NCI-H2227 treated with DMSO at 0.1 percent for 48 hours (cell line): Measurements from ENCODE around the gene SERPINE1.
A peak's percentile ranks its signal among the peaks of the same experiment; 100 is the strongest.
"Not testable (repeated sequence)": the region's sequence is repeated elsewhere in the genome, so short reads cannot be mapped to it uniquely, and the experiment has no call there.

ENCODE experiments used
- DNase-seq: peaks from one replicate; lab custom pipeline; 2025; lab: John Stamatoyannopoulos, UW

Gene SERPINE1

DNA sequence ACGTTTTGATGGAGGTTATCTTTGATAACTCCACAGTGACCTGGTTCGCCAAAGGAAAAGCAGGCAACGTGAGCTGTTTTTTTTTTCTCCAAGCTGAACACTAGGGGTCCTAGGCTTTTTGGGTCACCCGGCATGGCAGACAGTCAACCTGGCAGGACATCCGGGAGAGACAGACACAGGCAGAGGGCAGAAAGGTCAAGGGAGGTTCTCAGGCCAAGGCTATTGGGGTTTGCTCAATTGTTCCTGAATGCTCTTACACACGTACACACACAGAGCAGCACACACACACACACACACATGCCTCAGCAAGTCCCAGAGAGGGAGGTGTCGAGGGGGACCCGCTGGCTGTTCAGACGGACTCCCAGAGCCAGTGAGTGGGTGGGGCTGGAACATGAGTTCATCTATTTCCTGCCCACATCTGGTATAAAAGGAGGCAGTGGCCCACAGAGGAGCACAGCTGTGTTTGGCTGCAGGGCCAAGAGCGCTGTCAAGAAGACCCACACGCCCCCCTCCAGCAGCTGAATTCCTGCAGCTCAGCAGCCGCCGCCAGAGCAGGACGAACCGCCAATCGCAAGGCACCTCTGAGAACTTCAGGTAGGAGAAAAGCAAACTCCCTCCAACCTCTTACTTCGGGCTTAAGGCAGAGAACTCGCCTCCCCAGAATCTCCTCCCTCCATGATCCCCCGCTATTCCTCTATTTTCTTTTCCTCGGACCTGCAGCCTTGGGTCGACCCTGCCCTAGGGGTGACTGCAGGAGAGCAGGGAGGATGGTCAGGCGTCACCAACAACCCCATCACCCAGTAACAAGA, at the start of gene SERPINE1:
Gene SERPINE1, plus strand, starts transcription at position 454 of the 809 bp plus-strand sequence. CDS start 1,290 bp downstream, outside the sequence.
- peak; percentile 81 for DNase-seq

DNA sequence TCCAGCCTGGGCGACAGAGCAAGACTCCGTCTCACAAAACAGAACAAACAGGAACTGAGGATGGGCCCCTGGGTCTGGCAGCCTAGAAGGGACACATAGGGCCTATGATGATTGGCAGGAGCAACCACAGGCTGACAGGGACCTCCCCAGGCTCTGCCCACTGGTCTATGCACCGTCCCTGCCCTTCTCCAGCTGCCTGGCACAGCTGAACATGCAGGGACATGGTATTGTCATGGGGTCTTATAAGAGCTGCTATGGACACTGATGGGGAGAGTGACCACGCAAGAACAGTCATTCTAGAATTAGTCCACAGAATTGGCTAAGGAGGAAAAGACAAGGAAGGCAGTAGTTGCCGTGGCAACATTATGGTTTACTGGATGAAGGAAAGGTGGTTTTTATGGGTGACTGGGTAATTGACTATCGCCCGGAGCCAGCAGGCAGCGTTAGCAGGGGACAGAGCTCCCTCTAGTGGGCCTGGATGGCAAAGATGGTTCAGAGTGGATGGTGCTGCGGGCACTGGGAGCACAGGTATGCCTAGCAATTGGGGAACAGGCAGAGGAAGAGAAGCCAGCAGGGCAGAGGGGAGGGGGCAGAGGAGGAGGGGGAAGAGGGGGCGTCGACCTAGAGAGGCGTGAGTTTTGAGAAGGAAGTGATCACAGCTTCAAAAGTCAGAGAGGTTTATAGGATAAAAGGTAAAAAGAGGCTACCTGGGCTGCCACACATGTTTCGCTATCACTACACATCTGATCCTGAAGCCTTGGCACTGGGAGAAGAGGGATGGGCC, 49.4 kb upstream of the SERPINE1 start:
- peak; percentile 89 for DNase-seq

DNA sequence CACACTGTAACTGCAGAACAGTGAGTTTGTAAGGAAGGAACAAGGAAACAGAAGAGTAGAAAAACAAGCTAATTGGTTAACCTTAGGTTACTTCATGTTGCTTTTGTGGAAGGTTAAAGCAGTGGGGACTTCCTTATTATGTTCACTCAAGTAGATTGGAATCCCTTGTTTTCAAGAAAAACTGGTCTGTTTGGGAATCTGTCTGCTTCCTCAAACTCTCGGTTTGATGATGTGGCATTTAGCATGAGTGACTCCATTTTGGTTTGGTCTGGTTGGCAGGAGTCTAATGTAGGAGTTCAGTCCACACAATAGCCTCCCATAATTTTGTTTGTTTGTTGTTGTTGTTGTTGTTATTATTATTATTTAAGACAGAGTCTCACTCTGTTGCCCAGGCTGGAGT, 45.5 kb upstream of the SERPINE1 start:
- no peak for DNase-seq

DNA sequence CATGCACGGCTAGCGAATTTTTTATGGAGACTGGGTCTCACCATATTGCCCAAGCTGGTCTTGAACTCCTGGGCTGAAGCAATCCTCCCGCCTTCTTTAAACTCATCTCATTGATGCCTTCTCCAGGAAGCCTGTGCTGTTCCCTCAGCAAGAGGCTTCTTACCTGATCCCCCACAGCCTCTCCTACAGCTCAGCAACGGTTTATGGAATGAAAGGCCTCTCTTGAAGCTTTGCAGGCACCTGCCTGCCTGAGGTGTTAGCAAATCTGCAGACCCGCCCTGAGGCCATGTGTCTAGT, 42.1 kb upstream of the SERPINE1 start:
- DNase-seq: no peak

DNA sequence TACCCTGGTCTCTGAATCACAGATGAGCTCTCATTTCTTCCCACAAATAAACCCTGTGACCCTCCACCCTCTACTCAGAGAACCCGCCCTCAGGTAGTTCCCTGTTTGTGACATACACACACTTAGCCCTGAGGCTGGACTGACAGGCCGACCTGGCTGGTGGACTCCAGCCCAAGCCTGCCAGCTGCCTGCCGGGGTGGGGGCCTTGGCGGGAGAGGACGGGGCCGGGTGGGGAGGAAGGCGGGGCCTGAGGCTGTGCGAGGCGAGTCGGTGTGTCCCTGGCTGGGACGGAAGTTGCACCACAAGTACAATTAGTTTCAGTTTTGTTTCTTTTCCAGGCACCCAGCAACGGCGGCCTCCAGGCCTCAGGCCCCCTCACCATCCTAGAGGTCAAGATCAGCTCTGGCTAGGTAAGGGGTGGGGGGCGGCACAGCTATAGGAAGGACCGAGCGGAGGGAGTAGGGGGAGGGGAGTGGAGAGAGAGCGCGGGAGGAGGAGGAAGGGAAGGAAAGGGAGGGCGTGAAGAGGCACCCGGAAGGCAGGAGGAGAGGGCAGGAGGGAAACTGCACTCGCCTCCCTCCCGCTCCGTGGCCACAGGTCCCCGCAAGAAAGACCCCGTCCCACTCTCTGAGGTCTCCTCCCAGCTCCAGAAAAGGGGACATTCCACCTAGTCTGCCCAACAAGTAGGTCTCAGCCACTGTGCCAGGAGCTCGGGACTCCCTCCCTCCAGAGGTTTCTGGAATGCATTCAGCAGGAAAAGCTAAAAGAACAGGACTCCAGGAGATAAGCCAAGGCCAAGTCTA, 41.5 kb upstream of the SERPINE1 start, which contains the start of gene TRIM56:
Gene TRIM56, plus strand, starts transcription at position 320 of the 803 bp plus-strand sequence. CDS start 1,832 bp downstream, outside the sequence.
- peak; percentile 75 for DNase-seq

DNA sequence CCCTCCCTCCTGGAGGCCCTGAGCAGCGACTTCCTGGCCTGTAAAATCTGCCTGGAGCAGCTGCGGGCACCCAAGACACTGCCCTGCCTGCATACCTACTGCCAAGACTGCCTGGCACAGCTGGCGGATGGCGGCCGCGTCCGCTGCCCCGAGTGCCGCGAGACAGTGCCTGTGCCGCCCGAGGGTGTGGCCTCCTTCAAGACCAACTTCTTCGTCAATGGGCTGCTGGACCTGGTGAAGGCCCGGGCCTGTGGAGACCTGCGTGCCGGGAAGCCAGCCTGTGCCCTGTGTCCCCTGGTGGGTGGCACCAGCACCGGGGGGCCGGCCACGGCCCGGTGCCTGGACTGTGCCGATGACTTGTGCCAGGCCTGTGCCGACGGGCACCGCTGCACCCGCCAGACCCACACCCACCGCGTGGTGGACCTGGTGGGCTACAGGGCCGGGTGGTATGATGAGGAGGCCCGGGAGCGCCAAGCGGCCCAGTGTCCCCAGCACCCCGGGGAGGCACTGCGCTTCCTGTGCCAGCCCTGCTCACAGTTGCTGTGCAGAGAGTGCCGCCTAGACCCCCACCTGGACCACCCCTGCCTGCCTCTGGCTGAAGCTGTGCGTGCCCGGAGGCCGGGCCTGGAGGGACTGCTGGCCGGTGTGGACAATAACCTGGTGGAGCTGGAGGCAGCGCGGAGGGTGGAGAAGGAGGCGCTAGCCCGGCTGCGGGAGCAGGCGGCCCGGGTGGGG, 39.4 kb upstream of the SERPINE1 start:
- no peak for DNase-seq

DNA sequence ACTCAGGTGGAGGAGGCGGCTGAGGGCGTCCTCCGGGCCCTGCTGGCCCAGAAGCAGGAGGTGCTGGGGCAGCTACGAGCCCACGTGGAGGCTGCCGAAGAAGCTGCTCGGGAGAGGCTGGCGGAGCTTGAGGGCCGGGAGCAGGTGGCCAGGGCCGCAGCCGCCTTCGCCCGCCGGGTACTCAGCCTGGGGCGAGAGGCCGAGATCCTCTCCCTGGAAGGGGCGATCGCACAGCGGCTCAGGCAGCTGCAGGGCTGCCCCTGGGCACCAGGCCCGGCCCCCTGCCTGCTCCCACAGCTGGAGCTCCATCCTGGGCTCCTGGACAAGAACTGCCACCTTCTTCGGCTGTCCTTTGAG, 38.9 kb upstream of the SERPINE1 start:
- DNase-seq: no peak

DNA sequence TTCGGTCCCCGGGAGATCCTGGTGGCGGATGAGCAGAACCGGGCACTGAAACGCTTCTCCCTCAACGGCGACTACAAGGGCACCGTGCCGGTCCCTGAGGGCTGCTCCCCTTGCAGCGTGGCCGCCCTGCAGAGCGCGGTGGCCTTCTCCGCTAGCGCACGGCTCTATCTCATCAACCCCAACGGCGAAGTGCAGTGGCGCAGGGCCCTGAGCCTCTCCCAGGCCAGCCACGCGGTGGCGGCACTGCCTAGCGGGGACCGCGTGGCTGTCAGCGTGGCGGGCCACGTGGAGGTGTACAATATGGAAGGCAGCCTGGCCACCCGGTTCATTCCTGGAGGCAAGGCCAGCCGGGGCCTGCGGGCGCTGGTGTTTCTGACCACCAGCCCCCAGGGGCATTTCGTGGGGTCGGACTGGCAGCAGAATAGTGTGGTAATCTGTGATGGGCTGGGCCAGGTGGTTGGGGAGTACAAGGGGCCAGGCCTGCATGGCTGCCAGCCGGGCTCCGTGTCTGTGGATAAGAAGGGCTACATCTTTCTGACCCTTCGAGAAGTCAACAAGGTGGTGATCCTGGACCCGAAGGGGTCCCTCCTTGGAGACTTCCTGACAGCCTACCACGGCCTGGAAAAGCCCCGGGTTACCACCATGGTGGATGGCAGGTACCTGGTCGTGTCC, 37.9 kb upstream of the SERPINE1 start:
- DNase-seq: no peak

DNA sequence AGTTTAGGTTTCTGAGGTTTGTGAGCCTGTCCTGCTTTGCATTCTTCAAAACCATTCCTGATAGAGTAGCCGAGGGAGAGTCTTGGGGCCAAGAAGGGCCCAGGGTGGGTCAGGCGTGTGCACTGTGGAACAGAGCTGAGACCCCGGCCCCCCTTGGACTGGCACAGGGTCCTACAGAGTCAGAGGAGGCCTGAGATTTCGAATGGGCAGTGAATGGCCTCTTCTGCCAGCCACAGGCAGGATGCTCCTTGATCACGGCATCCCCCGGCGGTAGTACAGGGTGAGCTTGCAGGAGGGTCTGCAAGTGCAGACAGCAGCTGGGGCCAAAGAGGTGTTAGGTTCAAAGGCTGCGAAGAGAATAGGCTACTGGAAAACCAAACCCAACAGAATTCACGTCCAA, 37.0 kb upstream of the SERPINE1 start:
- DNase-seq: no peak

DNA sequence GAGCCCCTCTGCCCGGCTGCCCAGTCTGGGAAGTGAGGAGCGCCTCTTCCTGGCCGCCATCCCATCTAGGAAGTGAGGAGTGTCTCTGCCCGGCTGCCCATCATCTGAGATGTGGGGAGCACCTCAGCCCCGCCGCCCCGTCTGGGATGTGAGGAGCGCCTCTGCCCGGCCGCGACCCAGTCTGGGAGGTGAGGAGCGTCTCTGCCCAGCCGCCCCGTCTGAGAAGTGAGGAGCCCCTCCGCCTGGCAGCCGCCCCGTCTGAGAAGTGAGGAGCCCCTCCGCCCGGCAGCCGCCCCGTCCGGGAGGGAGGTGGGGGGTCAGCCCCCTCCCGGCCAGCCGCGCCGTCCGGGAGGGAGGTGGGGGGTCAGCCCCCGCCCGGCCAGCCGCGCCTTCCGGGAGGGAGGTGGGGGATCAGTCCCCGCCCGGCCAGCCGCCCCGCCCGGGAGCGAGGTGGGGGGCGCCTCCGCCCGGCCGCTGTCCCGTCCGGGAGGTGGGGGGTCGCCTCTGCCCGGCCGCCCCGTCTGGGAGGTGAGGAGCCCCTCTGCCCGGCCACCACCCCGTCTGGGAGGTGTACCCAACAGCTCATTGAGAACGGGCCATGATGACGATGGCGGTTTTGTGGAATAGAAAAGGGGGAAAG, 34.5 kb upstream of the SERPINE1 start:
- DNase-seq: not testable (repeated sequence)

DNA sequence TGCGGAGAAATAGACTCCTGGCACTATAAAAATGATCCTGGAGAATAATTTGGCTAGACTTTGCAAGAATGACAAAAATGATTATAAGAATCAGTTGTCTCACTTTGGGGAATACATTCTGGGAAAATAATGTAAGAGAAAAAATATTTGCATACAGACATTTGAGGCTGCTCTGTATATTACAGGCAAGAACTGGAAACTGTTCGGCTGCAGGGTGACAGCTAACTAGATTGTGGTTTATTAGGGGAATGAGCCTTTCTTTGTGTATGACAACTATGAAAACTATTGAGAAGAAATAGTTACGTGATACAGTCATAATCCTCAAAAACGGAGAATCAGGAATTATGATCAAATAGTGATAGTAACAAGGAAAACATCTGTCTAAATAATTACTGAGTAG, 33.0 kb upstream of the SERPINE1 start:
- no peak for DNase-seq

DNA sequence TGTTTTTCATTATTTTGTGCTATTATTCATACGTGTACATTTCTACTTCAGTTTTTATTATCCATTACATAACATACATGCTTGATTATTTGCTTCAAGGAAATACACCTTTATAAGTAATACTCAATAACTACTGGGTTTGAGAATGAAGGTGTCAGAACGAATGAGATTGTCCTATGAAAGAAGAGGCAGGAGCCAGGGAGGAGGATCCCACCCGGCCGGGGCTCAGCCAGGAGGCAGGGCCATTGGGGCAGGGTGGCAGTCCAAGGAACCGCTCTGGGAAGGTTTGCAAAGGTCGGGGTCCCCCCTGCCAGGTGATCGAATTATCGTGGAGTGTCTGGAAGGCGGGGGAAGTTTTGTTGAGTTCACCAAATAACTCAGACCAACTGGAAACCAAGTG, 32.5 kb upstream of the SERPINE1 start:
- DNase-seq: no peak

DNA sequence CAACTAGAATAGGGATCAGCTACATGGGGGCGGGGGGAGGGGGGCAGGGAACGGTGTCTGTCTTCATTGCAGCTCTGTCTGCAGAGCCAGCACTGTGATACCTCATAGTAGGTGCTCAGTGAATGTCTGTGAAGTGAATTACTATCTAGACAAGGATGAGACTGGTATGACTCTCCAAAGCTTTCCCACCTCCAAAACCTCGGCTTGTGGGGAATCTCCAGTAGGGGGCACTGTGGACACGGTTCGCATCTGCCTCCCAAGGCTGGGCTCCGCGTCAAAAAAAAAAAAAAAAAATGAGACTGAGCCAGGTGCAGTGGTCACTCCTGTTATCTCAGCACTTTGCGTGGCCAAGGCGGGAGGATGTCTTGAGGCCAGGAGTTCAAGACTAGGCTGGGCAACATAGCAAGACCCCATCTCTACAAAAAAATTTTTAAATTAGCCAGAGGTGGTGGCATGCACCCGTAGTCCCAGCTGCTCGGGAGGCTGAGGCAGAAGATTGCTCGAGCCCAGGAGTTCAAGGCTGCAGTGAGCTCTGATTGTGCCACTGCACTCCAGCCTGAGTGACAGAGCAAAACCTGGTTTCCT, 32.0 kb upstream of the SERPINE1 start:
- no peak for DNase-seq

DNA sequence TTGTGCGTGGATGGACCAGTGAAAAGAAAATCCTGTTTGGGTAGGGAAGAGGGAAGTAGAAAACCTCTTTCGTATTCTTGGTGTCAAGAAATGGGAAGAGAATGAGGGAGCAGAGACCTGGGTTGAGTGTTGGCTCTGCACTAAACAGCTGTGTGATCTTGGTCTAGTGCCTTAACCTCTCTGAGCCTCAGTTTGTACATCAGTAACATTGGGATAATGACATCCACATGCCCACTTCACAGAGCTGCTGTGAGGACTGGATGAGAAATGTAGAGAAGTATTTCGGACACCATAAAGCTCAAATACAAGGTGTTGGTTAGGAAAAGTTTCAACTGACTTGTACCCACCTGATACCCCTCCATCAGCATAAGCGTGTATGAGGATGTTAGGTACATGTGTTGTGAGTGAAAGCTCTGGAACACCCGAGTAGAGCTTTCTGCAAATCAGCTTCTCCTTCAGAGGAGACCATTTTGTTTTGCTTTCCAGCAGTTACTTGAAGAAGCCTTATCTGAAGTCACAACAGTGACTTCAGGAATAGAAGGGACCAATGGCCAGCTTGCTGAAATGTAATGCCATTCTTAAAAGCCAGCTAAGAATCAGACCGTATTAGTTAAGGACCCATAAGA, 30.5 kb upstream of the SERPINE1 start:
- no peak for DNase-seq

DNA sequence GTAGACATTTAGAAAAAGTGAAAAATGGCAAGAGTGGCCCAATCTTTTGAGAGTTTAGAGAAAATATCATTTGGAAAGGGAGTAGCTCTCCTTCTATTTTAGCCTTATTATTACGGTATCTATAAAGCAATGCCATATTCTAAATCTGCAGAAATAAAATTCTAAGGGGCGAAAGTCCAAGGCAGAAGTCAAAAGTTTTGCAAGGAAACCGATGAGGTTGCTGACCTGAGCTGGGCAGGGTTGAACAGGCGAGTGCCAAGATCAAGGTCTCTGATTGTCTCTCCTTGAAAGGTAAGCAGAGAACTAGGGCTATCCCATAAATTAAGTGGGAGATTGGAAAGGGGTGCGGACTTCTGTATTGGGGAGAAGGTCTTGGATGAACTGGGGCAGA, 30.0 kb upstream of the SERPINE1 start:
- DNase-seq: no peak

DNA sequence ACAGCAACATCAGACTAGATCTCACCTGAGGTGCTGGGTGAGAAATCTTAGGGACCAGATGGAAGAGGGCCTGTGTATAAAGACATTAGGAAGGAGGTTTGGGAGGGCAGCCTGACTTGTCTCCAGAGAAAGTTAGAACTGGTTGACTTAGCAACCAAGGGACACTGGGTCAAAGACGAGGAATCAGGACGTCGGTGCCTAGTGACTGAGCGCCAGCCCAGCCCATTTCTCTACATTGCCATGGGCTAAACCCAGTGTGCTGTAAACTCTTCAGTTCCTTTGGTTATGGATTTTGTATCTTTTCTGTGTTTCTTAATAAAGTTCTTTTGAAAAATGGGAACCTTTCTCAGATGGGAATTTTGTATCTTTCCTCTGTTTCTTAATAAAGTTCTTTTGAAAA, 29.3 kb upstream of the SERPINE1 start:
- DNase-seq: no peak

DNA sequence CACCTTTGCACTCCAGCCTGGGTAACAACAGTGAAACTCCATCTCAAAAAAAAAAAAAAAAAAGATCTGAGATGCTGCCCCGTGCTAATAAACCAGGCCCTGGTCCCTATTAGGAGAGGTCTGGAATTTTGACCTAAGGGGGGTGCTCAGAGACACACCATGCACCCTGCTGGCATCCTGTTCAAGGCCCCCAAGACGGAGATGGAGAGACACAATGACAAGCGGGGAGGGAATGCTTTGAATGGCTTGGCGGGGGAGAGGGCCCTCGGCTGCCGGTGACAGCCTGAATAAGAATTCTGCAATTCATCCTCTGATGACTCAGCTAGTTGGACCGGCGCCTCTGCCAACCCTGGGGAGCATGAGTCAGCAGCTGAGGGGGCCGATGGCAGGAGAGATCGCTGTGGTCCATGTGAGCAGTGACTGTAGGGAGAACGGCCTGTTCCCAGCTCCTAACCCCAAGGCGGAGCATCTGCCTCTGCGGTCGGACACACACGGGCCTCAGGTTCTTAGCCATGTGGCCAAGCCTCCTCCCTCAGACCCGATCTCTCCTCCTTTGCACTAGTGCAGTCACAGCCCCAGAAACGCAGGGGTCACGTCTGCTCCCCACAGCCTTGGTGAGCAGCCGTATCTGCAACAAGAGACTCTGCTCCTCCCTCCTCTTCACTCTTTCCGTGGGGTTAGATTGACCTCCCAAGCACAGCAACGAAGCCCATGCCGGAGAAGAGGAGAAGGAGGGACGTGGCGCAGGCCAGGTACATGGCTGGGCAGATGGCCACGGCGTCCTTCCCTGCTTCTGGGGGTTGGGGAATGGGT, 26.7 kb upstream of the SERPINE1 start:
- peak; percentile 77 for DNase-seq

DNA sequence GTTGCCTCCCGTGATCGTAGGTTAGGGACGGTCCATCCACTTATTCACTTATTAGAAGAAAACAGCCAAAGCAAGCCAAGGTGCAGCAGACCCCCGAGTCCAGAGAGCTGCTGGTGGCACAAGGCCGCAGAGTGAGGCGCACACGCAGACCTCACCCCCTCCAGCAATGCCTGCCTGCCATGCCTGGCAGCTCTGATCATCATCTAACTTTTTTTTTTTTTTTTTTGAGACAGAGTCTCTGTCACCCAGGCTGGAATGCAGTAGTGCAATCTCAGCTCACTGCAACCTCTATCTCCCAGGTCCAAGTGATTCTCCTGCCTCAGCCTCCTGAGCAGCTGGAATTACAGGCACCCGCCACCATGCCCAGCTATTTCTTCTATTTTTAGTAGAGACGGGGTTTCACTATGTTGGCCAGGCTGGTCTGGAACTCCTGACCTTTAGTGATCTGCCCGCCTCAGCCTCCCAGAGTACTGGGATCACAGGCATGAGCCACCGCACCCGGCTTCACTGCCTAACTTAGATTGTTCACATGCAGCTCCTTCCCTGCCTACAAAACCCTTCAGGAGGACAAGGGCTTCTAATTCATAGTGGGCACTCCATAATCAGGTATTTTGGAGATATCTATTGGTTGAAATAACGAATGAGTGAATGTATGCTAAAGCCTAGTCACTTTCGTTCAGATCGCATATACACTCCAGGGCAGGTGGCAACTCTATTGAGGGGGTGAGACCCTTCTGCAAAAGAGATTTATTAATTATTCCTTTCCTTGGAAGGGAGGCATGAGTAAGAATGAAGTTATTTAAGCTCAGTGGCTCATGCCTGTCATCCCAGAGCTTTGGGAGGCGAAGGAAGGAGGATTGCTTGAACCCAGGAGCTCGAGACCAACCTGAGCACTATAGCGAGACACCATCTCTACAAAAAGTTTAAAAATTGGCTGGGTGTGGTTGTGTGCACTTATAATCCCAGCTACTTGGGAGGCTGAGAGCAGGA, 25.8 kb upstream of the SERPINE1 start:
- no peak for DNase-seq
